Mesenchymal stem cell (in vitro differentiated cells and primary cell): ENCODE results near the gene SPATA12.
A peak's percentile ranks its signal among the peaks of the same experiment; 100 is the strongest.

Source experiments
- DNase-seq: peaks from one replicate; pipeline ENCODE4 v3.0.0-alpha.2; 2013
- H2AFZ ChIP-seq: one replicate; pipeline ENCODE4 v1.6.1; 2013; ENCODE audit warnings: low read depth, mild to moderate bottlenecking, control low read depth, inconsistent platforms, low read length, moderate library complexity
- H2AK5ac ChIP-seq: 2 replicates; pipeline ENCODE4 v1.6.1; 2013; ENCODE audit warnings: low read length, moderate library complexity, mild to moderate bottlenecking, inconsistent platforms; ENCODE audit not compliant: severe bottlenecking
- H2BK120ac ChIP-seq: one replicate; pipeline ENCODE4 v1.6.1; 2013; ENCODE audit warnings: low read depth, mild to moderate bottlenecking, inconsistent platforms, low read length, moderate library complexity
- H2BK12ac ChIP-seq, 2 experiments: one replicate each; pipeline ENCODE4 v1.6.1; 2013; ENCODE audit warnings: inconsistent platforms in 2 of 2, low read length in 2 of 2, mild to moderate bottlenecking in 2 of 2, moderate library complexity in 2 of 2, control low read depth in 1 of 2
- H2BK15ac ChIP-seq: one replicate; pipeline ENCODE4 v1.6.1; 2013; ENCODE audit warnings: mild to moderate bottlenecking, low read depth, inconsistent platforms; ENCODE audit not compliant: poor library complexity, severe bottlenecking
- H2BK5ac ChIP-seq: 2 replicates; pipeline ENCODE4 v1.6.1; 2013; ENCODE audit warnings: low read depth, mild to moderate bottlenecking, low read length, control low read depth, inconsistent platforms; ENCODE audit not compliant: poor library complexity, severe bottlenecking
- H3K14ac ChIP-seq, 2 experiments: one replicate each; pipeline ENCODE4 v1.6.1; 2013; ENCODE audit warnings: inconsistent platforms in 2 of 2, low read length in 2 of 2, control low read depth in 1 of 2, mild to moderate bottlenecking in 1 of 2, moderate library complexity in 1 of 2
- H3K18ac ChIP-seq, 2 experiments: one replicate each; pipeline ENCODE4 v1.6.1; 2013; ENCODE audit warnings: inconsistent platforms in 2 of 2, low read length in 2 of 2, control low read depth in 1 of 2, low read depth in 1 of 2, mild to moderate bottlenecking in 1 of 2
- H3K23ac ChIP-seq, 2 experiments: one replicate each; pipeline ENCODE4 v1.6.1; 2013; ENCODE audit warnings: inconsistent platforms in 2 of 2, low read length in 2 of 2, mild to moderate bottlenecking in 2 of 2, moderate library complexity in 2 of 2, control low read depth in 1 of 2
- H3K27ac ChIP-seq: 2 replicates; pipeline ENCODE4 v1.5.1; 2013; ENCODE audit warnings: mild to moderate bottlenecking, moderate library complexity, low read length, control low read depth, inconsistent platforms; ENCODE audit not compliant: poor library complexity, severe bottlenecking
- H3K27me3 ChIP-seq, 2 experiments: 2 replicates each; pipeline versions ENCODE4 v1.6.1 to v1.7.0; 2013; ENCODE audit warnings: low read length in 2 of 2, mild to moderate bottlenecking in 2 of 2, moderate library complexity in 2 of 2, control low read depth in 1 of 2, inconsistent platforms in 1 of 2; ENCODE audit not compliant: control insufficient read depth in 1 of 2, insufficient read depth in 1 of 2
- H3K36me3 ChIP-seq, 2 experiments: 2 replicates each; pipeline versions ENCODE4 v1.6.1 to v1.7.0; 2013; ENCODE audit warnings: low read length in 2 of 2, control low read depth in 1 of 2, inconsistent platforms in 1 of 2, low read depth in 1 of 2, mild to moderate bottlenecking in 1 of 2; ENCODE audit not compliant: insufficient read depth in 2 of 2, control insufficient read depth in 1 of 2
- H3K4ac ChIP-seq, 2 experiments: one replicate each; pipeline ENCODE4 v1.6.1; 2013; ENCODE audit warnings: inconsistent platforms in 2 of 2, low read length in 2 of 2, mild to moderate bottlenecking in 2 of 2, moderate library complexity in 2 of 2, control low read depth in 1 of 2, low read depth in 1 of 2
- H3K4me1 ChIP-seq: 2 replicates; pipeline ENCODE4 v1.6.1; 2013; ENCODE audit warnings: low read depth, low read length, control low read depth; ENCODE audit not compliant: control insufficient read depth, insufficient read depth
- H3K4me2 ChIP-seq: 2 replicates; pipeline ENCODE4 v1.6.1; 2013; ENCODE audit warnings: low read length, mild to moderate bottlenecking, inconsistent platforms; ENCODE audit not compliant: poor library complexity, severe bottlenecking
- H3K4me3 ChIP-seq, 2 experiments: 2 replicates each; pipeline versions ENCODE4 v1.5.1 to v1.7.0; 2013; ENCODE audit warnings: low read length in 2 of 2, mild to moderate bottlenecking in 2 of 2, control low read depth in 1 of 2, low read depth in 1 of 2; ENCODE audit not compliant: insufficient read depth in 1 of 2
- H3K79me1 ChIP-seq: replicated peaks from 2 replicates; pipeline ENCODE4 v1.6.1; 2013; ENCODE audit warnings: mild to moderate bottlenecking, control low read depth, low read length, inconsistent platforms; ENCODE audit not compliant: poor library complexity, severe bottlenecking
- H3K9ac ChIP-seq: 2 replicates; pipeline ENCODE4 v1.7.0; 2013; ENCODE audit warnings: mild to moderate bottlenecking, low read length, moderate library complexity
- H3K9me3 ChIP-seq: 2 replicates; pipeline ENCODE4 v1.7.0; 2013; ENCODE audit warnings: mild to moderate bottlenecking, low read length; ENCODE audit not compliant: control insufficient read depth
- H4K8ac ChIP-seq: one replicate; pipeline ENCODE4 v1.6.1; 2013; ENCODE audit warnings: inconsistent platforms, mild to moderate bottlenecking, low read length, moderate library complexity
- H4K91ac ChIP-seq: one replicate; pipeline ENCODE4 v1.6.1; 2013; ENCODE audit warnings: mild to moderate bottlenecking, low read length, inconsistent platforms
- WGBS: methylation state at CpG from one replicate; pipeline ENCODE4 v1.1.7; 2013; ENCODE audit warnings: mixed read lengths; 5-methylcytosine and 5-hydroxymethylcytosine counted together

SPATA12 gene

GRCh38 chr3:57048728-57049127 lies 11.7 kb upstream of the SPATA12 start:
- Histone ChIP-seq H3K4ac (peak overlapping the region in 1 of 2 experiments; percentile 68), H3K4me3 (peak overlapping the region in 1 of 2 experiments; percentile 4), H3K36me3 (peaks cover 0 to 8% of the 10 kb centered on the region in 2 experiments), H3K4me2 (no peak overlapping the region), H3K14ac (no peak overlapping the region), H3K23ac (no peak overlapping the region), H2BK12ac (peak overlapping the region in 1 of 2 experiments; percentile 79), H4K91ac (peak overlapping the region; percentile 49), H2BK15ac (no peak overlapping the region), H3K9ac (peak overlapping the region; percentile 65), H2BK120ac (no peak overlapping the region), H3K4me1 (peaks cover 4% of the 10 kb centered on the region), H3K18ac (no peak overlapping the region), H4K8ac (peak overlapping the region; percentile 19), H2AFZ (no peak overlapping the region), H2AK5ac (no peak overlapping the region), H3K27me3 (peaks cover 0 to 47% of the 10 kb centered on the region in 2 experiments), H2BK5ac (no peak overlapping the region), H3K9me3 (no peaks in the 10 kb centered on the region), H3K79me1 (peaks cover 6% of the 10 kb centered on the region), H3K27ac (no peak overlapping the region)
- DNase-seq = no peak
- whole genome bisulfite sequencing = 89% methylated on average over 4 of the region's 4 CpGs

- Histone ChIP-seq H2BK5ac (no peak overlapping the region), H3K27ac (no peak overlapping the region), H3K4me2 (no peak overlapping the region), H3K4me3 (no peak overlapping the region), H3K23ac (no peak overlapping the region), H2BK15ac (no peak overlapping the region), H3K36me3 (peaks cover 0 to 6% of the 10 kb centered on the region in 2 experiments), H4K8ac (no peak overlapping the region), H3K14ac (peak overlapping the region in 1 of 2 experiments; percentile 5), H3K79me1 (peaks cover 6% of the 10 kb centered on the region), H3K9ac (no peak overlapping the region), H3K4me1 (no peaks in the 10 kb centered on the region), H4K91ac (no peak overlapping the region), H2BK12ac (no peak overlapping the region), H2AK5ac (no peak overlapping the region), H3K27me3 (peaks cover 0 to 38% of the 10 kb centered on the region in 2 experiments), H2BK120ac (no peak overlapping the region), H2AFZ (no peak overlapping the region), H3K4ac (no peak overlapping the region), H3K18ac (no peak overlapping the region), H3K9me3 (no peaks in the 10 kb centered on the region)
- WGBS = 93% methylated on average over 5 of the region's 5 CpGs
- no peak for DNase-seq
Measured at GRCh38 chr3:57052662-57053061, 7.8 kb upstream of the SPATA12 start.

- Histone ChIP-seq H3K9ac (no peak overlapping the region), H2BK12ac (no peak overlapping the region), H3K14ac (no peak overlapping the region), H2BK120ac (no peak overlapping the region), H3K27ac (no peak overlapping the region), H3K36me3 (peaks cover 0 to 6% of the 10 kb centered on the region in 2 experiments), H3K4me2 (no peak overlapping the region), H2AFZ (no peak overlapping the region), H2AK5ac (no peak overlapping the region), H3K4me3 (no peak overlapping the region), H3K79me1 (peaks cover 6% of the 10 kb centered on the region), H3K27me3 (peaks cover 0 to 33% of the 10 kb centered on the region in 2 experiments), H2BK15ac (no peak overlapping the region), H4K8ac (no peak overlapping the region), H3K4me1 (no peaks in the 10 kb centered on the region), H3K23ac (no peak overlapping the region), H3K9me3 (no peaks in the 10 kb centered on the region), H3K4ac (no peak overlapping the region), H4K91ac (no peak overlapping the region), H2BK5ac (no peak overlapping the region), H3K18ac (no peak overlapping the region)
- WGBS = 86% methylated on average over 6 of the region's 6 CpGs
- no peak for DNase-seq
Measured at GRCh38 chr3:57053122-57053521, 7.3 kb upstream of the SPATA12 start.

GRCh38 chr3:57057351-57057750 lies 3.1 kb upstream of the SPATA12 start:
- no peak overlapping the region for H2AK5ac ChIP-seq
- H3K79me1 ChIP-seq = peaks cover 4% of the 10 kb centered on the region
- no peaks in the 10 kb centered on the region for H3K9me3 ChIP-seq
- no peak overlapping the region for H3K18ac ChIP-seq
- DNase-seq = no peak
- H4K91ac ChIP-seq = no peak overlapping the region
- WGBS = 100% methylated on average over 1 of the region's 6 CpGs
- no peak overlapping the region for H3K23ac ChIP-seq
- H3K9ac ChIP-seq = no peak overlapping the region
- no peak overlapping the region for H3K4ac ChIP-seq
- H2BK12ac ChIP-seq = no peak overlapping the region
- H3K27me3 ChIP-seq = peaks cover 0 to 9% of the 10 kb centered on the region in 2 experiments
- no peak overlapping the region for H2BK5ac ChIP-seq
- H3K36me3 ChIP-seq = peaks cover 0 to 6% of the 10 kb centered on the region in 2 experiments
- H3K4me1 ChIP-seq = peaks cover 10% of the 10 kb centered on the region
- no peak overlapping the region for H2BK15ac ChIP-seq
- no peak overlapping the region for H3K4me3 ChIP-seq
- H4K8ac ChIP-seq = no peak overlapping the region
- H3K14ac ChIP-seq = no peak overlapping the region
- H2BK120ac ChIP-seq = no peak overlapping the region
- no peak overlapping the region for H2AFZ ChIP-seq
- no peak overlapping the region for H3K4me2 ChIP-seq
- no peak overlapping the region for H3K27ac ChIP-seq
